GM12874 (cell line): ENCODE measurements around the gene GAL.

Experiments
- CTCF ChIP-seq: IDR thresholded peaks from 2 replicates; pipeline ENCODE4 v1.5.1; 2011; ENCODE audit warnings: low read depth, mild to moderate bottlenecking, control low read depth, low read length, moderate library complexity; ENCODE audit not compliant: insufficient read depth

Gene GAL

GRCh38 chr11:68658097-68658496 lies 26.2 kb upstream of the GAL start:
- no peak for TF ChIP-seq CTCF

- TF ChIP-seq CTCF: no peak
Observed at GRCh38 chr11:68658661-68659060, 25.7 kb upstream of the GAL start.

GRCh38 chr11:68659158-68659921 lies 25.0 kb upstream of the GAL start:
- no peak for TF ChIP-seq CTCF

- TF ChIP-seq CTCF: no peak
Observed at GRCh38 chr11:68660066-68660810, 24.1 kb upstream of the GAL start.

GRCh38 chr11:68661014-68661413 lies 23.3 kb upstream of the GAL start:
- no peak for TF ChIP-seq CTCF

- no peak for TF ChIP-seq CTCF
Observed at GRCh38 chr11:68661697-68662603, 22.4 kb upstream of the GAL start.

GRCh38 chr11:68663482-68664010 lies 20.8 kb upstream of the GAL start:
- no peak for TF ChIP-seq CTCF
